IgD-negative memory B cell (primary cell): ENCODE measurements around the gene PBX3. TPM values are rescaled to one million over a fixed set of nuclear protein-coding genes. Genes with fewer than 3 reads are reported as not detected.

Source experiments
- H3K27ac Mint-ChIP-seq, 3 donors: one replicate each; pipeline ENCODE4 v1.8.0; 2020 to 2022; ENCODE audit warnings: mild to moderate bottlenecking in 3 of 3, mixed read lengths in 3 of 3, moderate library complexity in 1 of 3
- H3K27me3 Mint-ChIP-seq: one replicate; pipeline ENCODE4 v1.8.0; 2021; ENCODE audit warnings: mixed read lengths
- H3K36me3 Mint-ChIP-seq: one replicate; pipeline ENCODE4 v1.8.0; 2020; ENCODE audit warnings: mild to moderate bottlenecking, mixed read lengths
- H3K4me1 Mint-ChIP-seq, 3 donors: one replicate each; pipeline ENCODE4 v1.8.0; 2020 to 2022; ENCODE audit warnings: mixed read lengths in 3 of 3, mild to moderate bottlenecking in 1 of 3
- H3K4me3 Mint-ChIP-seq, 4 donors: one replicate each; pipeline ENCODE4 v1.8.0; 2020 to 2022; ENCODE audit warnings: mild to moderate bottlenecking in 4 of 4, mixed read lengths in 4 of 4, moderate library complexity in 3 of 4
- H3K9me3 Mint-ChIP-seq, 3 donors: one replicate each; pipeline ENCODE4 v1.8.0; 2020 to 2021; ENCODE audit warnings: mixed read lengths in 3 of 3, mild to moderate bottlenecking in 1 of 3
- polyA plus RNA-seq: library from polyadenylated mRNA; unstranded; fragments of 300-500 nt; fragmentation: Illumina TruSeq; gene quantifications from one replicate; pipeline ENCODE4 v1.2.3, GENCODE V29; 2021

PBX3 gene
- polyA plus RNA-seq, 1 donor from 2014 or later = 7.2 TPM

GRCh38 chr9:125919565-125919964, 172.4 kb downstream of the PBX3 start:
- Mint-ChIP-seq H3K27ac (no peak overlapping the region), H3K4me3 (no peak overlapping the region), H3K4me1 (no peaks in the 10 kb centered on the region), H3K9me3 (no peaks in the 10 kb centered on the region), H3K36me3 (peaks cover 3% of the 10 kb centered on the region), H3K27me3 (no peaks in the 10 kb centered on the region)

GRCh38 chr9:125920402-125920801, 173.2 kb downstream of the PBX3 start:
- Mint-ChIP-seq H3K27ac (peak overlapping the region in 1 of 3 donors; percentile 80), H3K4me1 (no peaks in the 10 kb centered on the region), H3K4me3 (no peak overlapping the region), H3K9me3 (no peaks in the 10 kb centered on the region), H3K36me3 (peaks cover 3% of the 10 kb centered on the region), H3K27me3 (no peaks in the 10 kb centered on the region)

DNA sequence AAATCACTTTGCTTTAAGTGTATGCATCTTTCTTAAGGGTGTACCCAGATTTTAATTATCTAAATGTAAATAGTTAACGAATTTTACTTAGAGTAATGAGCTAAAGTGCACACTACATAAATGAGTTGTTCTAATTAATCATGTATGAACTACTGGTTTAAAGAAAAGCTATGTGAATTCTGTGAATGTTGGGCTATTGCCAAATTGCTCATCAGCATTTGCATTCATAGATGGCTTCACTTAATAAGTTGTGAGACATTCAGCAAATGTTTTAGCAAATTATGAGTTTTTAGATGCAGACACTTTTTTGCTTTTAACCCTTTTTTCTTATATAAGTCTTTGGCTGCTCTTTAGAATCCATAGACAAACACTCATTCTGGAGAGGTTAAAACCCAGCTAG, 175.7 kb downstream of the PBX3 start:
- Mint-ChIP-seq H3K4me1 (no peaks in the 10 kb centered on the region), H3K27me3 (no peaks in the 10 kb centered on the region), H3K36me3 (no peaks in the 10 kb centered on the region), H3K4me3 (no peak overlapping the region), H3K27ac (no peak overlapping the region), H3K9me3 (no peaks in the 10 kb centered on the region)

DNA sequence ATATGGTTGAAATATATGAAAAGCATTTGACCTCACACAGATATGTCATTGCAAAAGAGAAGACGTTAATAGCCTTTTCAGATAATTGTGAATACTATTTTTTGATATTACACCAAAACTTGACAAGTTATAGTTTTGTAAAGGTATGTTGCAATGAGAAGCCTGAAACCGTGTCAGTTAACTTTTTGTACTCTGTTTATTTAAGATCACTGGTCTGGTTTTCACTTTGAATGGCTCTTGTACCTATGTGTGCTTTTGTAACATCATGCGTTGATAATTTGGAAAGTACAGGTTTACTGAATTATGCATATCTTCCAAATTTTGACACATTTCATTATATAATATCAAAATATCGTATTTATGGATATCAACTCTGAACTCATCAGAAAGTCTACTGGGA, 177.2 kb downstream of the PBX3 start:
- Mint-ChIP-seq H3K27ac (no peak overlapping the region), H3K4me1 (no peaks in the 10 kb centered on the region), H3K27me3 (no peaks in the 10 kb centered on the region), H3K36me3 (peaks cover under 1% of the 10 kb centered on the region), H3K9me3 (no peaks in the 10 kb centered on the region), H3K4me3 (no peak overlapping the region)

DNA sequence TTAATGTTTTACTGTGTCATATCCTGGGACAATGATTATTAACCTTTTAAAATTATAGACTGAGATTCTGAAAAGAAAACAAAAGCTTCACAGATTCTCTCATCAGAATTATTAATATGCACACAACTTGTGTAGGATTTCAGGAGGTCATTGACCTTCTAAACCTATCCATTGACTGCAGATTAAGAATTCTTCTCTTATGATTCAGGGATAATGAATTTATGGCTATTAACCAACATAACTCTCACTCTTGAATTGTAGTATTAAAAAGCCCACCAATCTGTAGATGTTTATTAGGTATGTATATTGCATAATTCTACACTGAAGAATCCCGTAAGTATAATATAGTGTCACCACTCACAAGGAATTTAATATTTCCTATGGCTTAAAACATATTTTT, 179.8 kb downstream of the PBX3 start:
- Mint-ChIP-seq H3K4me1 (no peaks in the 10 kb centered on the region), H3K27me3 (no peaks in the 10 kb centered on the region), H3K36me3 (peaks cover 11% of the 10 kb centered on the region), H3K9me3 (no peaks in the 10 kb centered on the region), H3K4me3 (no peak overlapping the region), H3K27ac (no peak overlapping the region)

- Mint-ChIP-seq H3K9me3 (no peaks in the 10 kb centered on the region), H3K4me3 (no peak overlapping the region), H3K36me3 (peaks cover 15% of the 10 kb centered on the region), H3K4me1 (no peaks in the 10 kb centered on the region), H3K27me3 (no peaks in the 10 kb centered on the region), H3K27ac (no peak overlapping the region)
Measured at GRCh38 chr9:125929846-125930245, 182.7 kb downstream of the PBX3 start.

- Mint-ChIP-seq H3K36me3 (peaks cover 15% of the 10 kb centered on the region), H3K27me3 (no peaks in the 10 kb centered on the region), H3K4me3 (no peak overlapping the region), H3K9me3 (no peaks in the 10 kb centered on the region), H3K4me1 (no peaks in the 10 kb centered on the region), H3K27ac (no peak overlapping the region)
Measured at GRCh38 chr9:125931211-125931610, 184.0 kb downstream of the PBX3 start.

- Mint-ChIP-seq H3K9me3 (no peaks in the 10 kb centered on the region), H3K36me3 (peaks cover 15% of the 10 kb centered on the region), H3K27ac (no peak overlapping the region), H3K4me3 (no peak overlapping the region), H3K4me1 (no peaks in the 10 kb centered on the region), H3K27me3 (no peaks in the 10 kb centered on the region)
Measured at GRCh38 chr9:125932012-125932411, 184.8 kb downstream of the PBX3 start.

DNA sequence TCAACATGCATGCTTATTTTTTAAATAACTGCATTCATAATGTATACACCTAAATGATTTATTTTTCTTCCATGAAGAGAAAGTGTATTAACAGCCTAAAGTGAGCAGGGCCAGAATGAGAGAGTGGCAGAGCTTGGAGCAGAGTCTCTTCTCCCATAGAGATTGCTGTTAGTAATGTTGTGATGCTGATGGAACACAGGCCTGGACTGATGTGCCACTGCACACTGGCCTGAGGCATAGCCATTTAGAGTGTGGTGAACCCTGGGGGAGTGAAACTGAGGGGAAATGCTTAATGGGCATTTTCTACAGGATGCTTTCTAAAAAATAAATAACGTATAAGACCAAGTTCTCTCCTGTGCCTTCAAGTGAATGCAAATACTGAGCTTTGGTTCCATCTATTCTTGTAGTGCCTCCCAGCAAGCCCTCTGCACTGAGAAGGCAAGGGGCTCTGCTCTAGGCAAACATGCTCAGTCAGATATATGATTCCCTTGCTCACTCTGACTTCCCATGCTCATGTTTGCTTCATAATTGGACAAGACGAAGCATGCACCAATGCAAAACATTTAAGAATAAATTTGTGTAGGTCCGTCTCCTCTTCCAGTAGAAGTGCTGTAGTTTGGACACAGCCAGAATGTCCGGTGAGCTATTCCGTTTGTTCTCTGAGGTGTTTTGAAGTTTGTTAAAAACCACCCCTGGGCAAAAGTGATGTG, 185.7 kb downstream of the PBX3 start:
- Mint-ChIP-seq H3K4me3 (no peak overlapping the region), H3K36me3 (peaks cover 15% of the 10 kb centered on the region), H3K9me3 (no peaks in the 10 kb centered on the region), H3K27ac (no peak overlapping the region), H3K4me1 (no peaks in the 10 kb centered on the region), H3K27me3 (no peaks in the 10 kb centered on the region)

- peaks cover 13% of the 10 kb centered on the region for H3K36me3 Mint-ChIP-seq
- no peak overlapping the region for H3K27ac Mint-ChIP-seq
- H3K4me3 Mint-ChIP-seq = no peak overlapping the region
- peaks cover 7 to 18% (median 9%) of the 10 kb centered on the region in 3 donors for H3K9me3 Mint-ChIP-seq
- no peaks in the 10 kb centered on the region for H3K4me1 Mint-ChIP-seq
- H3K27me3 Mint-ChIP-seq = no peaks in the 10 kb centered on the region
Measured at GRCh38 chr9:125942125-125942524, 195.0 kb downstream of the PBX3 start.

GRCh38 chr9:125943831-125944230, 196.7 kb downstream of the PBX3 start:
- Mint-ChIP-seq H3K9me3 (peaks cover 7 to 18% (median 9%) of the 10 kb centered on the region in 3 donors), H3K27me3 (no peaks in the 10 kb centered on the region), H3K4me1 (no peaks in the 10 kb centered on the region), H3K4me3 (no peak overlapping the region), H3K27ac (no peak overlapping the region), H3K36me3 (peaks cover 11% of the 10 kb centered on the region)

DNA sequence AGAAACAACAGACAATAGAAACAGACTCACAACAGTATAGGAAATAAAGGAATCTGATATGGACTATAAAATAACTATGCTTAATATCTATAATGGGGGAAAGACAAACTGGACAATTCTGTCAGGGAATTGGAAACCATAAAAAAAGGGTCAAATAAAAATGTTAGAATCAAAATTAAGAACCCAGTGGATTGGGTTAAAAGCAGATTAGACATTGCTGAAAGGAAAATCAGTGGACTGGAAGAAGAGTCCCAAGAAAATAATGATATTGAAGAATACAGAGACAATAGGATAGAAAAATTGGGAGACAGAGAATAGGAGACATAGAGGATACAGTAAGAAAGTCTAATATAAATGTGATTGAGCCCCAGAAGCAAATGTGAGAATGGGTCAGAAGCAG, 199.2 kb downstream of the PBX3 start:
- peaks cover 9% of the 10 kb centered on the region for H3K36me3 Mint-ChIP-seq
- peak overlapping the region in 1 of 3 donors; percentile 27 for H3K27ac Mint-ChIP-seq
- no peaks in the 10 kb centered on the region for H3K27me3 Mint-ChIP-seq
- no peaks in the 10 kb centered on the region for H3K4me1 Mint-ChIP-seq
- H3K9me3 Mint-ChIP-seq = peaks cover 7 to 18% (median 7%) of the 10 kb centered on the region in 3 donors
- no peak overlapping the region for H3K4me3 Mint-ChIP-seq

GRCh38 chr9:125948887-125949596, 201.9 kb downstream of the PBX3 start:
- no peaks in the 10 kb centered on the region for H3K4me1 Mint-ChIP-seq
- H3K27me3 Mint-ChIP-seq = no peaks in the 10 kb centered on the region
- peaks cover 7 to 18% (median 7%) of the 10 kb centered on the region in 3 donors for H3K9me3 Mint-ChIP-seq
- peaks cover 13% of the 10 kb centered on the region for H3K36me3 Mint-ChIP-seq
- H3K27ac Mint-ChIP-seq = no peak overlapping the region
- no peak overlapping the region for H3K4me3 Mint-ChIP-seq

DNA sequence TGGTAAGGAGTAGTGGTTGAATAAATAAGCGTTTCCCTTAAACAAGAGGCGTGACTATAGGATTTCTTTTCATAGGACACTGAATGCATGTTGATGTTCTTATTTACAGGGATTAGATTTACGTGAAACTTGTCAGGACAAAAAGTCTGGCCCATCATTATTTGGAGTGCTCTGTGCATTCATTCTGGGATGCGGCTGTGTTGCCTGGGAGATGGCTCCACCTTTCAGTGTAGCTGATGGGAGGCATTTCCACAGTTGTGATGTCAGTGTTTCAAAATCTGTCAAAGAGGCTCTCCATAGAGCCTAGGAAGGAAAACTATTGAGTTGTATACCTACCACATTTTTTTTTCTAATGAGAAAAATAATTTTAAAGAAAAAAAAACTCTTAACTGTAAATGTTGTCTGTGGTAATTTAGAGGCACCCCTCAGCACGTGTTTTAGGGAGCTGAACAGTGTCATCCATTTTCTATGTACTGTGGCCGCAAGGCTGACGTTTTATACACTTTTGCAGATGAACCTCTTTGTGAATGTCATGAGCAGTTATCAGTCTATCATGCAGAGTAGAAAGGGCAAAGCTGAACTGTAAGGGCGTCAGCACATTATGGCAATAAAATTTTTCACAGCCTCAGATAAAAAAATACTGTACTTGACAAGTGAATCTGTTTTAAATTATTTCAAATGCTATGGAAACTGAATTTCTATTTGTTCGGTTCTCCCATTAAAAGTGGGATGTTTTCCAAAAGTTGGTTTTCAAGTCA, 202.7 kb downstream of the PBX3 start:
- Mint-ChIP-seq H3K27ac (no peak overlapping the region), H3K36me3 (peaks cover 10% of the 10 kb centered on the region), H3K27me3 (no peaks in the 10 kb centered on the region), H3K4me3 (no peak overlapping the region), H3K9me3 (peaks cover 5 to 15% (median 7%) of the 10 kb centered on the region in 3 donors), H3K4me1 (no peaks in the 10 kb centered on the region)

DNA sequence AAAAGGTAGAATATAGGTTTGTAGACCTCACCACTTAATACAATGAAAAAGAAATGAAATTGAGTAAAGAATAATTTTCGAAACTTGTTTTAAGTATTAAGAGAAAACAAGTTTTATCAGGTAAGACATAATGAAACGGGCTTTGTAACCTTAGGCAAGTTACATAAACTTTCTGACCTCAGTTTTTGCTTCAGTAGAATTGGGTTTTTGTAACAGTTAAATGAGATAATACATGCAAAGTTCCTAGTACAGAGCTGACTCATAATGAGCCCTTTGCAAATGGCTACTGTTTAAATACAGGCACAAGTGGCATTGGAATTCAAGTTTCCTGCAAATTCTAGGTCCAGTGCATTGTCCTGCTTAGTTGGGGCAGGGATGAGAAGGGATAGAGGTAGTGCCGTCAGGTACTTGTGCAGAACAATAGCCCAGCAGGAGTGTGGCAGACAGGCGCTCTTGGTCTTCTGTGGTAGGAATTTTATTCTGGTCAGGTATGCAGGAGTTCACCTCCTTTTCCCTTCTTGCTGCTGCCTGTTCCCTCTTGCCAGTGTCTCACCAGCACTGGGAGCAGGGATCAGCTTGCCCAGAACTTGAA, 203.8 kb downstream of the PBX3 start:
- peaks cover 6% of the 10 kb centered on the region for H3K36me3 Mint-ChIP-seq
- H3K9me3 Mint-ChIP-seq = peaks cover 0 to 5% (median 3%) of the 10 kb centered on the region in 3 donors
- no peak overlapping the region for H3K4me3 Mint-ChIP-seq
- no peaks in the 10 kb centered on the region for H3K27me3 Mint-ChIP-seq
- H3K27ac Mint-ChIP-seq = no peak overlapping the region
- H3K4me1 Mint-ChIP-seq = no peaks in the 10 kb centered on the region
